C4-2B (cell line): ENCODE data around the gene CORO2B.

Experiments used
- CTCF ChIP-seq: fragments of 450-650 bp; conservative IDR thresholded peaks from 2 replicates; pipeline ENCODE4 v1.5.1; 2017; ENCODE audit warnings: mild to moderate bottlenecking
- ZFX ChIP-seq: fragments of 450-650 bp; IDR thresholded peaks from 2 replicates; pipeline ENCODE4 v1.6.1; 2017

- TF ChIP-seq CTCF (no peak), ZFX (no peak)
These were observed 50.9 kb downstream of the CORO2B start for GRCh38 chr15:68629519-68630210.
